NCI-H748 (cell line): ENCODE measurements around the gene CDC14A.
"Not testable (repeated sequence)": the region's sequence is repeated elsewhere in the genome, so short reads cannot be mapped to it uniquely, and the experiment has no call there.

Experiments used
- DNase-seq: peaks from one replicate; lab custom pipeline; 2025; ENCODE audit not compliant: unreplicated experiment; lab: John Stamatoyannopoulos, UW

CDC14A gene

DNA sequence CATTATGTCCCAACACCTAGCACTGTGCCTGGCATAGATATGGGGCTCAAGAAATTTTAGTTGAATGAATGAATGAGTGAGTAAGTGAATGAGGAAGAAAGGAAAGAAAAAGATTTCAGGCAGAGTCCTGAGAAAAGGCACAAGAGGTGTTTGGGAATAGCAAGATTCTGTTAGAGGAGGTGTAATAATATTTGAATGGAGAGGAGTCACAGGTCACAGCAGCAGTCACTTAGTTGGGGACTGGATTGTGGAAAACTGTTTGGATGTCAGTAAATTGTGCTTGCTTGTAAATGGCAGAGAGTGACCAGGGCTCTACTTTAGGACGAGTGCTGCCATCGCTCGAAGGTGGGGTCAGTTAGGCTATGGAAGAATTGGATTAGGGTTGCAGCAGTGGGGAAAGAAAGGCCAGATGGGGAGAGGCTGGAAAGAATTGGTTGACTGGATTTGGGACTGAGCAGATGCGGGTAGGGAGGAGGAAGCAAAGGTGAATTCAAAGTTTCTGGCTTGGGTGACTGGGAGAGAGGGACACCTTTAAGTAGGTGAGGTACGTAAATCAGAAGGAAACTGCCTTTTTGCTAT lies 9.3 kb downstream of the CDC14A start:
- DNase-seq: no peak

GRCh38 chr1:100362821-100363466 lies 10.6 kb downstream of the CDC14A start:
- peak; percentile 97 for DNase-seq

GRCh38 chr1:100363831-100364230 lies 11.5 kb downstream of the CDC14A start:
- no peak for DNase-seq

DNA sequence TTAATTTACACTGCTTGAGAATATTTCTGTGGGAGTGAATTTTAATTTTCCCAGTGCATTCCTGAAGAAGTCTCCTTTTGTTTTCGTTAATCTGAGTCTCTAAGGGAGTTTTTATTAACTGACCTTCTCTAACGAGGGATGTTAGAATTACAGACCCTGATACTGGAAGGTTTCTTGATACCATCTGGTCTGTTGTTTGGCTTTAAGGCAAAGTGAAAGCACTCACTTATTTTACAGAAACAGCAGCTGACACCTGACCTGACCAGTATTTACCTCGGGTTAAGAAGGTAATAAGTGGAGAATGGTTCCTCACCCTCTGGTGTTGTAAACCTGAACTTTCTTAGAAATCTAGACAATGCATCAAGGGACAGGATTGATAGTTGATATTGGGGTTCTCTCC lies 12.4 kb downstream of the CDC14A start:
- DNase-seq: no peak

DNA sequence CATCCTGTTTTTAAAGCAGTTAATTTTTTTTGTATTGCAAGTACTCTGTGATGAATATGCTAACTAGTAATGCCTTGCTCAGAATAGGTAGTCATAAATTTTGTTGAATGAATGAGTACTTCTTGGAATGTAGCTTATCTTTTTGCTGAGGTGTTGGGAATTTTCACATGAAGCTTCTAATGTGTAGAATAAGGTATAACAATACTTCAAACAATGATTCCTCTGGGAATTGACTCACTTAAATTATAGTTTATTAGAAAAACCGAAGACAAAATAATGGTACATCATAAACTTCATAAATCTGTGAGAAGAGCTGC lies 13.9 kb downstream of the CDC14A start:
- no peak for DNase-seq

- DNase-seq: not testable (repeated sequence)
These were observed 17.0 kb downstream of the CDC14A start for GRCh38 chr1:100369339-100369738.

DNA sequence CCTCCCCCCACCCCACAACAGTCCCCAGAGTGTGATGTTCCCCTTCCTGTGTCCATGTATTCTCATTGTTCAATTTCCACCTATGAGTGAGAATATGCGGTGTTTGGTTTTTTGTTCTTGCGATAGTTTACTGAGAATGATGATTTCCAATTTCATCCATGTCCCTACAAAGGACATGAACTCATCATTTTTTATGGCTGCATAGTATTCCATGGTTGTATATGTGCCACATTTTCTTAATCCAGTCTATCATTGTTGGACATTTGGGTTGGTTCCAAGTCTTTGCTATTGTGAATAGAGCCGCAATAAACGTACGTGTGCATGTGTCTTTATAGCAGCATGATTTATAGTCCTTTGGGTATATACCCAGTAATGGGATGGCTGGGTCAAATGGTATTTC lies 21.6 kb downstream of the CDC14A start:
- DNase-seq: not testable (repeated sequence)

DNA sequence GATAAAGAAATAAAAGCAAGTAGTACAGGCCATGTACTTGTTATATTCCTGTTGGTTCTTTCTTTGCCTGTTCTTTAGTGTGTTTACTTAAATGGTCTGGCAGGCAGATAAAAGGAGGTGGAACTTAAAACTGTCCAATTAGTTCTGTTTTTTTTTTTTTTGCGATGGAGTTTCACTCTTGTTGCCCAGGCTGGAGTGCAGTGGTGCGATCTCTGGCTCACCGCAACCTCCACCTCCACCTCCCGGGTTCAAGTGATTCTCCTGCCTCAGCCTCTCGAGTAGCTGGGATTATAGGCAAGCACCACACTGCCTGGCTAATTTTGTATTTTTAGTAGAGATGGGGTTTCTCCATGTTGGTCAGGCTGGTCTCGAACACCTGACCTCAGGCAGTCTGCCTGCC lies 24.6 kb downstream of the CDC14A start:
- not testable (repeated sequence) for DNase-seq

DNA sequence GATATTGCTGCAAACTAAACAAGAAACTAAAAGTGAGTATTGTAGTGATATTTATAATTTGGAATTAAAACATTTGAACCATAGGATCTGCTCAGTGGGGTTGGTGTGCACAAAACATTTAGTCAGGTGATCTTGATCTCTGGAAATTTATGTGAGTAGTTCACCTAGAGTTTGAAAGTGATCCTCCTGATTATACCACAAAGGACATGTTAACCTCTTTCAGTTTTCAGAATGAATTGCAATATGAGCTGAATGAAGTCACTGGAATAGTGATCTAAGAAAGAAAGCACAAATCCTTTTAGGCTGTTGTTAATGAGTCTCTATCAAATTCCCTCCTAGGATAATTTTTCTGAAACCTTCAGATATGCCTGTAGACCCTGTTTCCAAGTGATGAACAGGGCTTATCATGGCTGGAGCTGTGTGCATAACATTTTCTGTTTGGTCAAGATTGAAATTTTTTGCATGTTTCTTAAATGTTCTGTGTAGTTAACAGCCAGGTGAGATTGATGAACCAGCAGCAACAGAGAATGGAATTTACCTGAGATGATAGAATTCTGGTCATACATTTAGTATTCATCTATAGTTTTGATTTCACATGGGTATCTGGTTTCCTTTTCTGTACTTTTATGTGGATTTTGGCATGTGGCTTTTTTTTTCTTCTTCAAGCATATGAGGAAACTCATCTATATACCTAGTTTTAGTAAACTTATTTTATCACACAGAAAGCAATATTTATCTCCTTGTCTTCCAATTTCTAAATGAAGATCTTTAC lies 25.5 kb downstream of the CDC14A start:
- no peak for DNase-seq

DNA sequence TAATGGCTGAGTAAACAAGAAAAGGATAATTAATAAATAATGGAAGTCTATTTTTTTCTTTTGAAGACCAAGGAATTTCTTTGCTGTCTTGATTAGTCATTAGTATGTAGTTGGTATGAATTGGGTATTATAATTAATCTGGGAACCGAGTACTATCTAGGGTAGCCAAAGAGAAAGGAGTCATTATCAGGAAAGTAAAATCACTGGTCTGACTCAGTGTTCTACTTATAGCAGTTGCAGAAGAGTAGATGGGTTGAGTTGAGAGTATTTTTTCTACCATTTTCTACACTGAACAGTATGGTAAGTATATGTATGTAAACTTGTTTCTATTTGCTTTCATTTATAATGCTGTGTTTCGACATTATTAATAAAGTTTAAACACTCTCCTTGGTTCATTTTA lies 26.6 kb downstream of the CDC14A start:
- no peak for DNase-seq

DNA sequence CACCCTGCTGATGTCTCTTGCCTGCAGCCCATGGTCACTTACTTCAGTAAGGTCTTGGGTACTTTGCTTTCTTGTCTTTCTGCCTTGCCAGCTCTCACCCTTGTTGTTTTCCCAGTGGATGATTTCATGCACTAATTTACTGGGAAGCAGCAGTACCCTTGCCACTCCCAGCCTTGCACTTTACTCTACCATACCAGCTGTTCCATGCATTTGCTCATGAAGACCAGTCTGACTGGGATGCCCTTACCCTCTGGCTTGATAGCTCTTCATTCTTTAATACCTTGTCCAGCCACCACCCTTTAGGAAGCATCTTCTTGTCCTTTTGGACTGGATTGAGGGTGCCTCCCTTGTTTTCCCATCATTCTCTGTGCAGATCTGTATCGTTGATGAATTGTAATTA lies 28.3 kb downstream of the CDC14A start:
- DNase-seq: no peak

GRCh38 chr1:100382657-100383056 lies 30.4 kb downstream of the CDC14A start:
- no peak for DNase-seq

- DNase-seq: no peak
These were observed 31.6 kb downstream of the CDC14A start for GRCh38 chr1:100383743-100384405.

- DNase-seq: no peak
These were observed 34.9 kb downstream of the CDC14A start for GRCh38 chr1:100387209-100387608.

- DNase-seq: no peak
These were observed 35.5 kb downstream of the CDC14A start for GRCh38 chr1:100387657-100388350.

- DNase-seq: no peak
These were observed 38.2 kb downstream of the CDC14A start for GRCh38 chr1:100390531-100390930.

DNA sequence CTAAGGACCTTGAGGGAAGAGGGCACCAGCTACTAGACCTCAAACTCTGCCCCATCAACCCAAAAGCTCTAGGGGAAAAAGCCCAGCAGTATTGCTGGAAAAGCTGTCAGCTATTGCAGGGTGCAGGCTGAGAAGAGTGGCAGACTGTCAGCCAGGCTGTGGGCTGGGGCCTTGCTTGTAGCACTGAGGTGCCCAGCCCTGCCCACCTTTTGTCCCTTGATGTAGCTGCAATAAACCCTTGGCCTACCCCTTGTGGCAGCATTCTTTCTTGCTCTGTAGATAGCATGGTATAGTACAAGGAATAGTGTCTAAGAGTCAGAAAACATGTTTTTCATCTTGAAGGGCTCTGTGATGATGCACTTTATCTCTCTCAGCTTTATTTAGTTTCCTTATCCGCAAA lies 39.4 kb downstream of the CDC14A start:
- no peak for DNase-seq

GRCh38 chr1:100392756-100393155 lies 40.5 kb downstream of the CDC14A start:
- no peak for DNase-seq

- no peak for DNase-seq
These were observed 42.0 kb downstream of the CDC14A start for GRCh38 chr1:100394285-100394684.

DNA sequence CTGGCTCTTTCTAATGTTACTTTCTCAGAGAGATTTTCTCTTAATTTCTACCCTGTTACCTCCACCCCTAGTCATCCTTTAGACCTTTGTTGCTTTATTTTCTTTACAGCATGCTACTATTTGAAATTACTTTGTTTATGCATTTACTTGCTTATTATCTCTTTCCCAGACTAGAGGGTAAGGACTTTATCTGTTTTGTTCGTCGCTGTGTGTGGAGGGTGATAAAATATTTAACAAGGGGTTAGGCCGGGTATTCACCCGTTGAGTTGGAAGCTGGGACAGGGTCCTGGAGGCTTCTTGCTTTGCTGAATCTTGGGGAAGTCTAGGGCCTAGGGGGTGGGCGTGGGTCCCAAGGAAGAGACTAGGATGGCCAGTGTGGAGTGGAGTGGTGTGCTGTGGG lies 43.6 kb downstream of the CDC14A start:
- DNase-seq: no peak

GRCh38 chr1:100396651-100397050 lies 44.3 kb downstream of the CDC14A start:
- no peak for DNase-seq
